ENCODE measurements around the gene ZPBP. TPM values are rescaled to one million over a fixed set of nuclear protein-coding genes. Genes with fewer than 3 reads are reported as not detected.

ZPBP gene
- total and polyA plus RNA-seq, 2 of the 4 experiments (the other 2 are of a cell fraction): not detected

GRCh38 chr7:50138101-50138500 lies 45.1 kb upstream of the ZPBP start:
- no peak overlapping the region for H2AFZ ChIP-seq (replicated peaks; ENCODE audit: low read length, poor library complexity)
- H3K23ac ChIP-seq (ENCODE audit: low read depth, low read length): no peak overlapping the region
- no peak overlapping the region for H2BK5ac ChIP-seq (ENCODE audit: low read depth, low read length, poor library complexity, severe bottlenecking)
- no peak overlapping the region for H2BK120ac ChIP-seq (ENCODE audit: low read depth, low read length)
- ChIA-PET CTCF (no interaction called here), POLR2A (ENCODE audit: unreplicated experiment) (no interaction called here)
- H3K27ac ChIP-seq (ENCODE audit: insufficient read depth, low read length): no peak overlapping the region
- H3K18ac ChIP-seq (ENCODE audit: low read depth, low read length): no peak overlapping the region
- H4K8ac ChIP-seq (ENCODE audit: low read depth in 2 of 2, low read length in 2 of 2): no peak overlapping the region
- H3K9me1 ChIP-seq (ENCODE audit: insufficient read depth, low read length): no peaks in the 10 kb centered on the region
- no peak overlapping the region for H3K9ac ChIP-seq (ENCODE audit: low read depth, low read length)
- H2BK15ac ChIP-seq (ENCODE audit: low read depth, low read length): no peak overlapping the region
- dilution Hi-C loops (cut with HindIII; ENCODE audit: low sequenced_read_pairs, unreplicated experiment): no loop called here
- H3K79me1 ChIP-seq (ENCODE audit: low read depth in 1 of 2, low read length in 2 of 2): no peaks in the 10 kb centered on the region
- no peak overlapping the region for H3K4ac ChIP-seq (ENCODE audit: low read depth, low read length)
- no peak overlapping the region for H3K4me2 ChIP-seq (ENCODE audit: low read depth, low read length)
- WGBS, 2 experiments (ENCODE audit: extremely low coverage in 2 of 2, insufficient read length in 1 of 2): no CpG with 5 or more reads among the region's 1 CpG
- no peaks in the 10 kb centered on the region for H3K27me3 ChIP-seq (ENCODE audit: control insufficient read depth, insufficient read depth, low read length)
- H3K4me3 ChIP-seq (ENCODE audit: insufficient read depth, low read depth, low read length): no peak overlapping the region
- no peaks in the 10 kb centered on the region for H4K20me1 ChIP-seq (ENCODE audit: insufficient read depth, low read length)
- no peak overlapping the region for H3K14ac ChIP-seq (replicated peaks; ENCODE audit: low read depth, low read length)
- no peak overlapping the region for H2AK9ac ChIP-seq (replicated peaks; ENCODE audit: low read depth, low read length, poor library complexity)
- DNase-seq: no peak
- no peak overlapping the region for H3K56ac ChIP-seq (ENCODE audit: extremely low read depth, insufficient read depth, low read length)
- in situ Hi-C loops (cut with MboI; ENCODE audit: low sequenced_read_pairs): loop anchor here (25.0 kb wide), 1 partner anchor 1024 kb away; no protein-coding TSS in a partner anchor
- no peak for ATAC-seq (ENCODE audit: low read depth)
- H4K5ac ChIP-seq (ENCODE audit: low read depth, low read length): no peak overlapping the region
- no peak overlapping the region for H2BK20ac ChIP-seq (ENCODE audit: low read depth, low read length)
- H3K4me1 ChIP-seq (ENCODE audit: control insufficient read depth, insufficient read depth, low read length): no peaks in the 10 kb centered on the region
- intact Hi-C loops (cut with micrococcal nuclease): no loop called here
- TF ChIP-seq MXI1 (IDR thresholded peaks at IDR 0.05; ENCODE audit: borderline replicate concordance, low read depth, low read length) (no peak), CHD1 (IDR thresholded peaks at IDR 0.05; ENCODE audit: low read depth, low read length) (no peak), MAFK (IDR thresholded peaks at IDR 0.05; ENCODE audit: low read depth, low read length) (no peak), CEBPB (IDR thresholded peaks at IDR 0.05; ENCODE audit: low read depth, low read length) (no peak), RCOR1 (IDR thresholded peaks at IDR 0.05; ENCODE audit: insufficient replicate concordance, low read length) (no peak), BHLHE40 (IDR thresholded peaks at IDR 0.05; ENCODE audit: low read depth, low read length) (no peak), CTCF (conservative IDR thresholded peaks at IDR 0.05; ENCODE audit: low read depth, low read length) (no peak), NFE2L2 (IDR thresholded peaks at IDR 0.05; ENCODE audit: low read depth, low read length) (no peak), MAZ (IDR thresholded peaks at IDR 0.05; ENCODE audit: borderline replicate concordance, low read depth, low read length) (no peak), SMC3 (IDR thresholded peaks at IDR 0.05; ENCODE audit: low read depth, low read length) (no peak), ELK1 (IDR thresholded peaks at IDR 0.05; ENCODE audit: borderline replicate concordance, low read depth, low read length) (no peak)
- H2AK5ac ChIP-seq (ENCODE audit: low read depth, low read length): no peak overlapping the region
- H4K91ac ChIP-seq (ENCODE audit: insufficient read depth, low read depth, low read length): no peak overlapping the region
- no peaks in the 10 kb centered on the region for H3K9me3 ChIP-seq (ENCODE audit: control insufficient read depth, insufficient read depth, low read length)
- H3K36me3 ChIP-seq (ENCODE audit: control insufficient read depth, insufficient read depth, low read length): no peaks in the 10 kb centered on the region
- BruUV-seq (replicated peaks): no TSS peak

All from IMR-90 (cell line).